ENCODE measurements around the gene GPC1. TPM values are rescaled to one million over a fixed set of nuclear protein-coding genes. Genes with fewer than 3 reads are reported as not detected.

The GPC1 gene
- total and polyA plus RNA-seq, 2 of the 4 experiments (the other 2 are of a cell fraction): 16.0 to 211 TPM

DNA sequence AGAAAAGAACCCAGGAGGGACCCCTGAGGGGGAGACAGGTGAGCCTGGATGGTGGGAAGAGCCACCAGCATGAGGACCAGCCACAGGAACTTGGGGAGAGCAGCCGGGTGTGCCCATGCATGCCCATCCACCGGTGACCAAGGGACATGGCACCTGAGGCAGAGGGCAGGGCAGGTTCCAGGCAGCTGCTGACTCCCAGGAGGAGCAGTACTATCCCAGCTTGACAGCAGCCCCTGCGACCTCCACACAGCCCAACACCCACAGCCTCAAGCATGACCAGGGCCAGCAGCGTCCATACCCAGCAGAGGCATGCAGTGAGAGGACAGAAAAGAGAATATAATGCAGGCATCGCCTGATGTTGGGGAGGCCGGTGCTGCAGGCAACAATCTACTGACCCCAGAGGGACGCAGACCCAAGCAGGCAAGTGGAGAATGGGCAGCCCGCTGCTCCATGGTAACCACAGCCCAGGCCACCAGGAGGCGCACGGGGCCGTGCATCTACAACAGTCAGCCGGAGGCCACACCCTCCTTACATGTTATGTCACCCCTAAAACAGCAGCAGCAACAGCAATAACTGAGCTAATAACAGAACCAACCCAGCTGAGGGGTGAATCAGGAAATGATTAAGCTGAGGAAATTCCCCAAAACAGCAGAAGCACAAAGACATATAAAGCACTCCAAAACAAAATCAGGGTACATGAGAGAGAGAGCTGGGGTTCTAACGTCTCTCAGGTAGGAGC, 78.3 kb downstream of the GPC1 start (continued):
- TF ChIP-seq, protein P1, sequence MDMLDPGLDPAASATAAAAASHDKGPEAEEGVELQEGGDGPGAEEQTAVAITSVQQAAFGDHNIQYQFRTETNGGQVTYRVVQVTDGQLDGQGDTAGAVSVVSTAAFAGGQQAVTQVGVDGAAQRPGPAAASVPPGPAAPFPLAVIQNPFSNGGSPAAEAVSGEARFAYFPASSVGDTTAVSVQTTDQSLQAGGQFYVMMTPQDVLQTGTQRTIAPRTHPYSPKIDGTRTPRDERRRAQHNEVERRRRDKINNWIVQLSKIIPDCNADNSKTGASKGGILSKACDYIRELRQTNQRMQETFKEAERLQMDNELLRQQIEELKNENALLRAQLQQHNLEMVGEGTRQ (IDR thresholded peaks at IDR 0.05; ENCODE audit: low read depth, low read length): no peak

DNA sequence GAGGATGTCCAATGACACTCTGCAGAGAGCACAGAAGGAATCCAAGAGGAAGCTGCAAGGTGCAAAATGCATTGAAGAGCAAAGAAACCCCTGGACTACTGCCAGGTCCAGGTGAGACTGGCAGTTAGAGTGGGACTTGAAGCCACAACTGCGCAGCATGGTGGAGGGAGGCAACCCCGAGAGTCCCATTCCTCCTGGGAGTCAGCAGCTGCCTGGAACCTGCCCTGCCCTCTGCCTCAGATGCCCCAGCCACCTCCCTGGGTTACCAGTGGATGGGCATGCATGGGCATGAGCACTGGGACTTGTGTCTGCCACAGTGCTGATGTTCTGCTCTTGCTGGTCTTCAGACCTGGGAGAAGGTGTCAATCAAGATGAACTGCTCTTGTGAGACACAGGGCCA, 79.2 kb downstream of the GPC1 start:
- Histone ChIP-seq H3K27ac (ENCODE audit: insufficient read depth, low read length) (no peak overlapping the region), H3K9me3 (ENCODE audit: control insufficient read depth, insufficient read depth, low read length) (no peaks in the 10 kb centered on the region), H3K27me3 (ENCODE audit: control insufficient read depth, insufficient read depth, low read length) (no peaks in the 10 kb centered on the region), H3K18ac (ENCODE audit: low read depth, low read length) (no peak overlapping the region), H3K56ac (ENCODE audit: extremely low read depth, insufficient read depth, low read length) (no peak overlapping the region), H4K91ac (ENCODE audit: insufficient read depth, low read depth, low read length) (no peak overlapping the region), H3K23ac (ENCODE audit: low read depth, low read length) (no peak overlapping the region), H2BK5ac (ENCODE audit: low read depth, low read length, poor library complexity, severe bottlenecking) (no peak overlapping the region), H2BK15ac (ENCODE audit: low read depth, low read length) (no peak overlapping the region), H3K4me3 (ENCODE audit: insufficient read depth, low read depth, low read length) (no peak overlapping the region), H2BK20ac (ENCODE audit: low read depth, low read length) (no peak overlapping the region), H2AFZ (replicated peaks; ENCODE audit: low read length, poor library complexity) (no peak overlapping the region), H3K4me2 (ENCODE audit: low read depth, low read length) (no peak overlapping the region), H2AK5ac (ENCODE audit: low read depth, low read length) (no peak overlapping the region), H3K9ac (ENCODE audit: low read depth, low read length) (no peak overlapping the region), H3K9me1 (ENCODE audit: insufficient read depth, low read length) (no peaks in the 10 kb centered on the region), H2BK120ac (ENCODE audit: low read depth, low read length) (no peak overlapping the region), H4K5ac (ENCODE audit: low read depth, low read length) (no peak overlapping the region), H3K4ac (ENCODE audit: low read depth, low read length) (no peak overlapping the region), H3K36me3 (ENCODE audit: control insufficient read depth, insufficient read depth, low read length) (no peaks in the 10 kb centered on the region), H3K4me1 (ENCODE audit: control insufficient read depth, insufficient read depth, low read length) (peaks cover 1% of the 10 kb centered on the region; the same call in 1 of the 2 replicates), H4K8ac (ENCODE audit: low read depth in 2 of 2, low read length in 2 of 2) (no peak overlapping the region; a peak in 1 of 4 replicates), H3K14ac (replicated peaks; ENCODE audit: low read depth, low read length) (no peak overlapping the region), H4K20me1 (ENCODE audit: insufficient read depth, low read length) (0 out of 2 replicates have a peak, but pooled peaks cover 3% of the 10 kb centered on the region), H2AK9ac (replicated peaks; ENCODE audit: low read depth, low read length, poor library complexity) (no peak overlapping the region), H3K79me1 (ENCODE audit: low read depth in 1 of 2, low read length in 2 of 2) (no peaks in the 10 kb centered on the region)
- dilution Hi-C loops (cut with HindIII; ENCODE audit: low sequenced_read_pairs, unreplicated experiment): no loop called here
- ChIA-PET CTCF (interaction anchor here (0.7 to 1.1 kb wide), 4 partner anchors 10 to 363 kb away, joined by 3 to 7 read pairs (median 5); no protein-coding TSS in a partner anchor), POLR2A (ENCODE audit: unreplicated experiment) (interaction anchor here (0.6 kb wide), 1 partner anchor 72 kb away, joined by 3 read pairs; the partner anchor contains the start of gene CAPN10)
- in situ Hi-C loops (cut with MboI; ENCODE audit: low sequenced_read_pairs): loop anchor here (5.0 kb wide), 1 partner anchor 193 kb away; no protein-coding TSS in a partner anchor
- TF ChIP-seq NFE2L2 (IDR thresholded peaks at IDR 0.05; ENCODE audit: low read depth, low read length) (no peak), RCOR1 (IDR thresholded peaks at IDR 0.05; ENCODE audit: insufficient replicate concordance, low read length) (no peak), MAFK (IDR thresholded peaks at IDR 0.05; ENCODE audit: low read depth, low read length) (no peak)
- TF ChIP-seq, protein P1 (IDR thresholded peaks at IDR 0.05; ENCODE audit: low read depth, low read length): no peak
- no CpG with 5 or more reads among the region's 2 CpGs for WGBS, 2 experiments (ENCODE audit: extremely low coverage in 2 of 2, insufficient read length in 1 of 2)
- ATAC-seq (ENCODE audit: low read depth) (no peak), DNase-seq (no peak)
- intact Hi-C loops (cut with micrococcal nuclease): loop anchor here (1.0 to 5.0 kb wide), 2 partner anchors 188 to 326 kb away; no protein-coding TSS in a partner anchor
- BruUV-seq (replicated peaks): no TSS peak
